ENCODE data around the gene PKP2.

PKP2 gene

DNA sequence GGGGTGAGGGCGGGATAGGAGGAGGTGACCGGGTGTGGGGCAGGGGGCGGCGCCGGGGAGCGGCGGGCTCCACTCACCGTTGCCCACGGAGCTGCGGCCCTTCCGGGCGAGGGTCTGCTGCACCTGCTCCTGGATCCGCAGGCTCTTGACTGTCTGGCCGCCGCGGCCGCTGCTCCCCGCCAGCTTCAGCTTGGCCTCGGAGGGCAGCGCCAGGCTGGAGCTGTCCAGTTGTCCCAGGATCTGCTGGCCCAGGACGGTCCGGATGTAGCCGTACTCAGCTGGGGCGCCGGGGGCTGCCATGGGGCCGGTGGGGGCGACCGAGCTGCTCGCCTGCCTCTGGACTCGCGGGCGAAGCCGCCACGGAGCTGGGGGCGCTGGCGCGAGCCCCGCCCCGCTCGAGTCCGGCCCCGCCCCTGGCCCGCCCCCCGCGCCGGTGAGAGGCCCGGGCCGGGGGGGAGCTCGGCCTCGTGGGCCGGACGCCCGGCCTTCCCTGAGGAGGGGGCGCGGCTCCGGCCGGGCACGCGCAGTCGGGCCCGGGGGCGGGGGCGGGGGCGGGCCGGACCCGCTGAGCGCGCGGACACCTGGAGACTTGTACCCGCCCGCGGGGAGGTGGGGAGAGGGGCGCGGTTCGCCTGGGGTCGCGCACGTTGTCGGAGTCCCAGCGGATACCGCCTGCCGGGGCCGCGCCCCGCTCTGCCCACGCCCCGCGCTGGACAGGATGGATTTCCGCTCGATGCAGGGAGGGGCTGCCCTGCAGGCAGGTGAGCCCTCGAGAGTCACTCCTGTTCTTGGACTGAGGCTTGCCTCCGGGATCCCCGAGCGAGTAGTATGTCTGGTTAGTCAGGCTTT, at the start of gene PKP2:
Gene PKP2, minus strand, starts transcription at position 346 of the 849 bp plus-strand sequence. Its CDS starts 46 bp downstream, at position 300.
- no peak for DNase-seq

DNA sequence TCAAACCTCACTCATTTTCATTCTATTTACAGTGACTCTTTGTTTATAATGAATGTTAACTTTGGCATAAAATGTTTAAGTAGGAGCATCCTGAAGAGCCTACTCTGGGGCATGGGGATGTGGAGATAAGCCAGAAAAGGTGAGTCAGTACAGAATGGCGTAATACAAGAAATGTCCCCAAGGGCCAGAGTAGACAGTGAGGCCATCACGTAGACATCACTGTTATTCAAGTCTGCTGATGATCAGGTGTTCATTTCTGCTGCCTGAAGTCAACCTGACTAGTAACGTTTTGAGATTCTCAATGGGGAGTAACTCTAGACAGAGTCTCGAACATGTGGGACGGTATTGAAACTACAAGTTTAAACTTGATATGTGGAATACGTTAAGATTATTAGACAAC, 47.6 kb upstream of the PKP2 start:
- no peak for DNase-seq

DNA sequence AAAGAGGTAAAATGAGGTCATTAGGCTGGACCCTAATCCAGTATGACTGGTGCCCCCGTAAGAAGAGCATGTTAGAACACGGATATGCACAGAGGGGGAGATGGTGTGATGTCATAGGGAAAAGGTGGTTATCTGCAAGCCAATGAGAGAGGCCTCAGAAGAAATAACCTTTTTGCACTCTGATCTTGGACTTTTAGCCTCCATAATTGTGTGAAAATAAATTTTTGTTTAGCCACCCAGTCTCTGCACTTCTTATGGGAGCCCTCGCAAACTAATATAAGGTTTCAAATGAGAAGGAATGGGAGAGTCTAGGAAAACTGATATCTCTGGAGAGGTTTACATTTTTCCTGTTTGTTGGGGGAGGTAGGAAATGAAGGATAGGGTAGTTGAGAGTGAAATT, 43.2 kb upstream of the PKP2 start:
- DNase-seq: no peak

DNA sequence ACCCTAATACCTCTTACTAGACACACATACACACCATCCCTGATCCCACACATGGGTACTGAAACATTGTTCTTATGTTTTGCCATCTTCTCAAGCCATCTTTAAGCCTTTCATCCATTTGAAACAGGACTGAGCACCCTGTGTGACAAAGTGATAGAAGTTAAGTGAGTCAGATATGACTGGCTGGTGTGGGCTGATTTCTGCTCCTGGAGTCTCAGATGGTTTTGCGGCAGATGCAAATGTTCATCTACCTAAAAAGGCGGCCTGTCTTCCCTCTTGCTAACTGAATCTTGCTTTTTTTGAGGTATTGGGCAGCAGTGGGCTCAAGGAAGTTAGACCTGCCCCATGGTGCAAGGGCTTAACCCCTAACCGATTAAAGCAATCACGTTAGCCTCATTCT, 30.4 kb upstream of the PKP2 start:
- DNase-seq: no peak

DNA sequence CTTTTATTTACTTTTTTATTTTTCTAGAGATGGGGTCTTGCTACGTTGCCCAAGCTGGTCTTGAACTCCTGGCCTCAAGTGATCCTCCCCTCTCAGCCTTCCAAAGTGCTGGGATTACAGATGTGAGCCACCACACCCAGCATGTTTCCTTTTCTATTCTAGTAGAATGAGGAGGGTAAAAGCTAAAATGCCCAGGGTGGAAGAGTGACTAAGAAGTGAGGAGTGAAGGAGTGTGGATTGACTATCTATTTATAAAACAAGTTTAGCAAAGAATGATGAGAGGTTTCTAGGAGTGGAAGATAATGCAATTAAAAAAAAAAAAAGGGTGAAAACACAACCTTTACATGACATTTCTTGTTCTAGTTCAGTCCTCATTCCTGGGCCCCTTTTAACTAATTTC, 29.8 kb upstream of the PKP2 start:
- DNase-seq: no peak

DNA sequence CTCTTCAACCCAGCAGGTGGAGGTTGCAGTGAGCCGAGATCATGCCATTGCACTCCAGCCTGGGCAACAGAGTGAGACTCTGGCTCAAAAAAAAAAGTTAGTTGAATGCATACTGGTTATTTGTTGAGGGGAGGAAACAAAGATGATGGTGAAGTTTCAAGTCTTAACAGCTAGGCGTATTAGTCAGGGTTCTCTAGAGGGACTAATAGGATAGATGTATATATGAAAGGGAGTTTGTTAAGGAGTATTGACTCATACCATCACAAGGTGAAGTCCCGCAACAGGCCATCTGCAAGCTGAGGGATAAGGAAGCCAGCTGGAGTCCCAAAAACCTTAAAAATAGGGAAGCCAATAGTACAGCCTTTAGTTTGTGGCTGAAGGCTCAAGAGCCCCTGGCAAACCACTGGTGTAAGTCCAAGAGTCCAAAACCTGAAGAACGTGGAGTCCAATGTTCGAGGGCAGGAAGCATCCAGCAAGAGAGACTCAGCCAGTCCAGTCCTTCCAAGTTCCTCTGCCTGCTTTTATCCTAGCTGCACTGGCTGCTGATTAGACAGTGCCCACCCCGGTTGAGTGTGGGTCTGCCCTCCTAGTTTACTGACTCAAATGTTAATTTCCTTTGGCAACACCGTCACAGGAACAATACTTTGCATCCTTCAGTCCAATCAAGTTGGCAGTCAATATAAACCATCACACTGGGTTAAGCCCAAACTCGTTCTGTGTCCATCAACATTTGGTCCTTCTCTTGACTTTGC, 26.1 kb upstream of the PKP2 start:
- no peak for DNase-seq

DNA sequence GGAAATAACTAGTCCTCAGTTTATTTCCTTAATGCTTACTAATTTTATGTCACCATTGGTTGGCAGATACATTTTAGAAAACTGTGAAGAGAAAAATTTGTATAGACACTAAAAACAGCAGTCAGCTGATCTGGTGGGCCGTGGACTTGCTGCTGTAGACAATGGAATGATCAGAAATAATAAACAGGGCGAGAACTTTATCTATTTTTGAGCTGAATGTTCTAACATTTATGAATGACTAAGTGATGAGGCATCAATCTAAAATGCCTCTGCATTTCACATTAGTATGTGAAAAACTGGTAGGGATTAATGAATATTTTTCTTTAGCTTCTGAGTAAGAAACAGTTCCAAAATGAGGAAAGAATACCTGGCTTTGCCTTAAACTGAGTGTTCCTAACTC, 24.8 kb upstream of the PKP2 start:
- DNase-seq: no peak

DNA sequence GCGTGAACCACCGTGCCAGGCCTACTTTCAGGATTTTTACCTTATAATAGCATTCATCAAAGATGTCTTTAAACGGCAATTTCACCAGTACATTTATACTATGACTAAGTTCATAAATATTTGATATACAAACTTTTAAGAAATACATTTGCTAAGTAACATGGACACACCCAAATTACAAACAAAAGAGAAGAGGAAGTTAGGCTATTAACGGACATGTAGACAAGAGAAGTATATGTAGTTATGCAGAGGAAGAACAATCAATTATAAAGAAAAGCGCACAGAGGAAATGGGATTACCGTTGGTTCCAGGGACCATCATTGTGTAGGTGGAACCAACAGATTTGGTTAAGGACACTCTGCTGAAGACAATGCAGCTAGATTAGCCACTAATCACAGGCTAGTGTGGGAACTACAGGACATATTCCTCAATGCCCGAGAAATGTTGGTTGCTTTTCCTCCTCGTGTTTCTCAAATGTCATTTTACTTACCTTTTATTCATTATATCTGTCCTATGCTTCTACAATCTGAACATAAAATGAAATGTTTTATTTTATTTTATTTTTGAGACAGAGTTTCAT, 24.0 kb upstream of the PKP2 start:
- no peak for DNase-seq

DNA sequence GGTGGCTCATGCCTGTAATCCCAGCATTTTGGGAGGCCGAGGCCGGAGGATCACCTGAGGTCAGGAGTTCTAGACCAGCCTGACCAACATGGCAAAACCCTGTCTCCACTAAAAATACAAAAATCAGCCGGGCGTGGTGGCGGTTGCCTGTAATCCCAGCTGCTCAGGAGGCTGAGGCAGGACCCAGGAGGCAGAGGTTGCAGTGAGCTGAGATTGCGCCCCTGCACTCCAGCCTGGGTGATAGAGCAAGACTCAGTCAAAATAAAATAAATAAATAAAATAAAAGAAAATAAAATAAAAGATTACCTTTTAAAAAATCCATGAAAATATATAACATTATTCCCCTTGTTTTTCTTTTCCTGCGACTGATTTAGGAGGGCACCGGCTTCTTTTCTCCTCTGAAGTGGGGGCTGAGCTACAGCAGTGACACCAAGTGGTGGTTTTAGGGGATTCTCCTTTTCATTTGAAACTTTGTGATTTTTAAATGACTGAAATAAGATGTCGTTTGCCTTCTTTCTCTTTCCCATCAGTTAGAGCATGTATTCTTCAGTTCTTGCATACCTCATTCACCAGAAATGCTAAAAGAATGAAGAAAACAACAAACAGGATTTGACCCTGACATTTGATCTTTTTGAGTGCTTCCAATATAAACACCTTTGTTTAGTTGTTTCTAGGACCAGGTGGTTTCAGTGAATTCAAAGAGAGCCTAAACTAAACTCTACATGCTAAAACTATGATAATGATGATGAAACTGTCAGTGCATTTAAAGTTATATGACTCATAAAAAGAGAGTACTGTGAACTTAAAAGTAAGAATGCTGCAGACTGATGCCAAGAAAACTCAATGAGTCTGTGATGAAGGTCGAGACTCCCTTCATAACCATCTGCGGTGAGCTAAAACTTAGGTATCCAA, 22.6 kb upstream of the PKP2 start:
- DNase-seq: no peak

DNA sequence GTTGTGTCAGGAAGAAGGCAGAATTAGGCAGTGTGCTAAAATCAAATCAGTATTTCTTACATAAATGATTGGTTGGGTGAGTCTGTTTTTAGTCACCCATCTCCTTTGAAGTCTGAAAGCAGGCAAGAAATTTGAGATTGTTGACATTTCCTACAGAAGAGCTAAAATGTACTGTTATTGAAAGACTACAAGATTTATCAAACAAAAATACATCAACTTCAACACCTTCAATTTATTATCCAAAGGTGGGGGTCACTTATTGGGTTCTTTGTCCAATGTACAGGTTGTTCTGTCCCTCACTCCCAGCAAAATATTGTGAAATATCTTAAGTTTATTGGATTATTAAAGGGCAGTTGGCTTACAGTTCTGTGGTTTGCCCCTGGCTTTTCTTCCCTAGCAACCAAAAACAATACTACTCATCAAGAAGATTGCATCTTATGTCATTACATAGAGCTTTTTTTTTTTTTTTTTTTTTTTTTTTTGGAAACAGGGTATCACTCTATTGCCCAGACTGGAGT, 20.6 kb upstream of the PKP2 start:
- no peak for DNase-seq

DNA sequence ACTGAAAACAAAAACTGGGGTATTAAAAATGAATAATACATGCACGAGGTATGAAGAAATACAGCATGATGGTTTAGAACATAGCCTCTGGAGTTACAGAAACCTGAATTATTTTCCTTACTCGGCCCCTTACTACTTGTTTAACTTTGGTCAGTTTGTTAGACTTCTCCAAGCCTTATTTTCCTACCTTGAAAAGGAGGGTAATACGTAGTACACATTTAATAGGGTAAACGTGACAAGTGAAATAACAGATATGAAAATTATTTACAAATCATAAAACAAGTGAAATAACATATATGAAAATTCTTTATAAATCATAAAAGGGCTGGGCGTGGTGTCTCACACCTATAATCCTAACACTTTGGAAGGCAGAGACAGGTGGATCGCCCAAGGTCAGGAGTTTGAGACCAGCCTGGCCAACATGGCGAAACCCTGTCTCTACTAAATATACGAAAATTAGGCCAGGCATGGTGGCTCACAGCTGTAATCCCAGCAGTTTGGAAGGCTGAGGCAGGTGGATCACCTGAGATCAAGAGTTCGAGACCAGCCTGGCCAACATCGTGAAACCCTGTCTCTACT, 11.4 kb upstream of the PKP2 start:
- DNase-seq: no peak

DNA sequence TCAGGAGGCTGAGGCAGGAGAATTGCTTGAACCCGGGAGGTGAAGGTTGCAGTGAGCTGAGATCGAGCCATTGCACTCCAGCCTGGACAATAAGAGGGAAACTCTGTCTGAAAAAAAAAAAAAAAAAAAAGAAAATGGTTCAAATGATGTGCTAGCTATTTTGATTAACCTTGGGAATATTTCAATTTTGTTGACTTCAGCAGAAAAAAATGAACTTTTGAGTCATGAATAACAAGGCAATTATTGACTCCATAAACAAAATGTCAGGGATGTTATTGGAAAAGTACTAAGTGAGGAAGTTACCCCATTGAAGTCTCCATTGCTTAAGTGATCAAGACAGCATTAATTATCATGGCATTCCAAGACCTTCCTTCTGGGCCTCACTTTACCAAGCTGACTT, 10.6 kb upstream of the PKP2 start:
- DNase-seq: no peak

DNA sequence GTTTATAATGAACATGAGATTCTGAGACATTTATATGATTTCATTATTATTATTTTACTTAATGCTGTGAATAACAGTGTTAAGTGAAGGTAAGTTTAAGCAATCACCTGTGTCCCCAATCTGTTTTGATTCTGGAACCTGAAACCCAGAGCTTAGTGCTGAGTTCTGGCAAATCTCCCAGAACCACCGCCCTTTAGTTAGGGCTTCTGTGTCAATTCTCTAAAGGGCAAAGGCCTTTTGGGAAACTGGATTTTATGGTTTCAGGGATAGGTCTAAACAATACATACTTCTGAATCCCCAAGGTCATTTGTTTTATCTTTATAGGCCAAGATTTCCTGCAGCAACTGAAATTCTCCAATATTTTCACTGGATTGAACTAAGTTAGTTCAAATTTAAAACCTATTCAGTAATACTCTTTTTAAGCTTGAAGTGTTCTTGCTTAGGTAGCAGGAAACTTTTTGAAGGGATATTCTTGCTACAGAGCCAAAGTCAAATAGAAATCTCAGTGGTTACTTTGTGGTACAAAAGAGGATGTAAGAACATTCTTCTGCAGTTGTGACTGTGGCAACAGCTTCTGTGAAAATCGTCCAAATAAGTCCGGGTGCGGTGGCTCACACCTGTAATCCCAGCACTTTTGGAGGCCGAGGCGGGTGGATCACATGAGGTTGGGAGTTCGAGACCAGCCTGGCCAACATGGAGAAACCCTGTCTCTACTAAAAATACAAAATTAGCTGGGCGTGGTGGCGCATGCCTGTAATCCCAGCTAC, 10.0 kb upstream of the PKP2 start:
- DNase-seq: no peak

DNA sequence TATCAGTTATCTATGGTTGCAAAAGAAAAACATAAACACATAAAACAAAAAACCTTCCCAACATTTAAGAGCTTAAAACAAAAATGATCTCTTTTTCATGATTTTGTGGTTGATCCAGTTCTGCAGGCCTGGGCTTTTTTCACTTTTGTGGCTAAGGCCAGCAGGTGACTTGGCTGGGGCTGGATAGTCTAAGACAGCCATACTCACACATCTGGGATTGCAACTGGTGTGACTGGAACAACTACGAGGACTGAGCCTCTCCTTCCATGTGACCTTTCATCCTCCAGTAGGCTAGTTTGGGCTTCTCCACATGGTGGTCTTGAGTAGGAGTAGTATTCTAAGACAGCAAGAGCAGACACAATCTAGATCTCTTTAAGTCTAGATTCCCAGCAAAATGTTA, 7.2 kb upstream of the PKP2 start:
- DNase-seq: no peak

DNA sequence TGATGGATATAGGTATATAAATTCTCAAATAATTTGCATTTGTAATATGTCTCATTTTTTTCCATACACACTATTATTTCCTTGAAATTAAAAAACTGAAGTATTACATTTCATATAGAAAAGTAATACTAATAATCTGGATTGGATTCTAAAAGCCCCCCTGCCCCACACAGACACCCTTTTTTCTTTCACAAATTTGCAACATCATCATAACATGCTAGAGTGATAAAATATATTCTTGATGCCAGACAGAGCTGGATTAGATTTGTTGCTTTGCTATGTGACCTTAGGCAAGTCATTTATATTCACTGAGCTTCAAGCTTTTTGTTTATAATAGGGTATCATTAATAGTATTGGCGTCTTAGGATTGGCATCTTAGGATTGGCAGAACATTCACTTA, 6.7 kb upstream of the PKP2 start:
- no peak for DNase-seq

DNA sequence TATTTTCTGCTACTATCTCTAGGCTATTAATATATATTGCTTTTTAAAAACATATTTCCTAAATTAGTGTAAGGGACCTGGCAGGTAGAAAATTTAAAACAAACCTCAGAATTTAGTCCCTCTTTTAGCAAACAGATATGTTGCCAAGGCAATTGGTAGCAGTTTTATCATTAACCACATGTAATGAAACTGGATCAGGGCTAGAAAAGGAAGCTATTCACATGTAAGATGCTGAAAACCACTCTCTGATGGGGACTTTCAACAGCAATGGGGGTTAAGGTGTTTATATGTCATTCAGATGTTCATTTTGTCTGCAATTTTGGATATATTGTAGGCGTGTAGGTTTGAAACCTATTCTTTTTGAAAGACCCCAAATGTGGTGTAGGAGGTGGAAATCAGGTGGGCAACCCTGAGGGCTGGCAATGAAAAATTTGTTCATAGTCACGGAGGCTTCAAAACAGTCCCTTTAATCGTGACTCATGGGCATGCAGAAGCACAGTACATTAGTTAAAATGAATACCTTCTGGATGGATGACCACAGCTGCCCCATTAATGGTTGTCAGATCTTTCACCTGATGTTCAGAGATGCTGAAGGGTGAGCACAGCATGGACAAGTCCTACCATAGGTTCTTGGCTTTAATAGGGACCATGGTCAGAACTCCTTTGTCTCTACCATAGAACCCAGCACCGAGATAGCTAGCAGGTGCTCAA, 5.9 kb upstream of the PKP2 start:
- DNase-seq: no peak

DNA sequence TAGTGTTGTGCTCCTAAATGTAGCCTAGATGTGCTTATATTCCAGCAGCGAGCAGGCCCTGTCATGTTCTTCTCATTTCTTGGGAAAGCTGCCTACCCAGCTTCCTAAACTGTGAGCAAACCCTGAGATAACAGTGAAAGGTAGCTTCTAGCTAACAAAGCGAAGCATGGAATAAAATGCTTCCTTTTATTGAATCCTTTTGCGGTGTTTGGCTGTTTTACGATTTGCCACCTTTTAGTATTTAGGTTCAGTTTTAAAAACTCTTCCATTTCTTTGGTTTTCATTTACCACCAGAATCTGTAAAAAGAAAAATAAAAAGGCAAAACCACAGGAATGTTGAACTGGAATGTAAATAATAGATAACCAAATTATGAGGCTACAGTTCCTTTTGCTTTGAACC, 5.0 kb upstream of the PKP2 start:
- DNase-seq: no peak

DNA sequence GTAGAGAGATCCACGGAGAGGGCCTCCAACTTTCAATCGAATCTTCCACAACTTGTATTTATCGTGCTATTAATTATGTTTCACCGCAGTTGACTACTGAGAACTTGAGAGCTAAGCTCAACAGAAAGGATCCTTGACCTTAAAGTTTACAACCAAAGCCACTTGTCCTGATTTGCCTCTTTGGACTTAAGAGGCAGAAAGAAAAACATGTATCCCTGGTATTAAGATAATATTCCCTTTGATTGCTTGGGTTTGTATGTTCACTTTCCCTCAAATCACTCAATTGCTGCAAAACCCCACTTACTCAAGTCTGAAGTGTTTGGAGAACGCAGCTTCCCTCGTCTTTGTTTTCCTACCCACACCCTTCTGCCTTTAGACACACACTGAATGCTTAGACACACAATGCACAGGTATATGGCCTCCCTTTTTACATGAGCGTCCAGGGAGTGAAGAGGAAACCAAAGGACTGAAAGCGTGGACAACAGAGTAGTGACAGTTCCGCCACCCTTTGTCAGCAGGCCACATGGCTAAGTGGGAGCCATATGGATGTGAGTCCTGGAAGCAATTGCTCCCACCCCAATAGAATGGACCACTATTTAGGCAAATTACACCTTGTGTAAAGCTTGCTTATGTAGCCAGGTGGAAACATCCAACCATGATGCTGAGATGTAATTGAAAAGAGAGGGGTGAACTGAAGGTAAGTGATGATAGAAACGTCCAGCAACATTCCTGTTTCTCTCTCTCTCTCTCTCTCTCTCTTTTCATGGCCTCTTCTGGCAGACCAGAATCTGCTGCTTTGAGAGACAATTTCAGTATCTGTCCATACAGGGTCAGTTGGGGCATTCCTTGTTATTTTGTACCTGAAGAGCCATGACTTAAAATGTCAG, 1.4 kb upstream of the PKP2 start:
- DNase-seq: no peak

DNA sequence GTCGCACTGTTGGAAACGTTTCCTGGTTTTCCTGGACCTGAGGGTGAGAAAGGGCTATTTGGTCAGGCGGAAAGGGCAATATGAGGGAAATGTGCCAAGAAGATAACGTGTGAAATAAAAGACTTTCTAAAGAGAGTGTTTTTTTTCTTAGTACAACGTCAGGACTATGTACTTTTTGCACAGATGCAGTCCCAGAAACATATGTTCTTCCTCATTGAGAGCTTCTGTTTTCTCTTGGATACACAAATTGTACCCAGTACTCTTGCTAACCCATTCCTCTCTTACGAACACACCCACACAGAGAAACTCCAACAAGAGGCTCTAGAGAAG, 669 bp upstream of the PKP2 start:
- DNase-seq: no peak
